GM12892 (cell line): ENCODE results near the gene BPNT1.
"Not testable (repeated sequence)": the region's sequence is repeated elsewhere in the genome, so short reads cannot be mapped to it uniquely, and the experiment has no call there.

Experiments
- DNase-seq: peaks from one replicate; pipeline ENCODE4 v3.0.0; 2011; ENCODE audit not compliant: insufficient read length
- FAIRE-seq: peaks from 2 replicates; lab custom pipeline; 2011; peaks lifted over from hg19 to GRCh38; lab: Jason Lieb, UNC
- POLR2A ChIP-seq: IDR thresholded peaks from 2 replicates; pipeline ENCODE4 v1.6.1; 2011; ENCODE audit warnings: low read depth, low read length, control low read depth
- POLR2AphosphoS5 ChIP-seq: IDR thresholded peaks from 2 replicates; pipeline ENCODE4 v1.6.1; 2011; ENCODE audit warnings: low read depth, low read length, control low read depth
- TAF1 ChIP-seq: IDR thresholded peaks from 2 replicates; pipeline ENCODE4 v1.6.1; 2011; ENCODE audit warnings: low read depth, mild to moderate bottlenecking, control low read depth, low read length, borderline replicate concordance

BPNT1 gene

GRCh38 chr1:220060876-220061275 is 28.7 kb downstream of the BPNT1 start:
- TF ChIP-seq POLR2A: no peak
- no peak for TF ChIP-seq POLR2AphosphoS5
- no peak for TF ChIP-seq TAF1
- DNase-seq: no peak
- FAIRE-seq: no peak

GRCh38 chr1:220056374-220056773 is 33.2 kb downstream of the BPNT1 start:
- FAIRE-seq: no peak
- TF ChIP-seq TAF1 (no peak), POLR2AphosphoS5 (no peak), POLR2A (no peak)
- no peak for DNase-seq

GRCh38 chr1:220046052-220046930 is 43.3 kb downstream of the BPNT1 start, which contains the start of gene EPRS1:
Gene EPRS1, minus strand, starts transcription at chr1:220046505. Its CDS starts 117 bp downstream, at chr1:220046388.
- DNase-seq (peak; percentile 80), FAIRE-seq (peak; percentile 100)
- peak; percentile 80 for TF ChIP-seq POLR2AphosphoS5
- peak; percentile 77 for TF ChIP-seq POLR2A
- peak; percentile 37 for TF ChIP-seq TAF1

- FAIRE-seq: no peak
- no peak for TF ChIP-seq POLR2A
- no peak for TF ChIP-seq TAF1
- no peak for TF ChIP-seq POLR2AphosphoS5
- no peak for DNase-seq
Observed at GRCh38 chr1:220045356-220046051, 44.1 kb downstream of the BPNT1 start.

GRCh38 chr1:220044678-220045355 is 44.8 kb downstream of the BPNT1 start:
- DNase-seq (no peak), FAIRE-seq (peak; percentile 84)
- TF ChIP-seq TAF1 (no peak), POLR2A (no peak), POLR2AphosphoS5 (no peak)

- TF ChIP-seq POLR2A (no peak), TAF1 (no peak), POLR2AphosphoS5 (no peak)
- no peak for DNase-seq
- no peak for FAIRE-seq
Observed at GRCh38 chr1:220043646-220044045, 45.9 kb downstream of the BPNT1 start.

GRCh38 chr1:220040028-220040596 is 49.5 kb downstream of the BPNT1 start:
- FAIRE-seq (no peak), DNase-seq (no peak)
- TF ChIP-seq POLR2A (no peak), POLR2AphosphoS5 (no peak), TAF1 (no peak)

- TF ChIP-seq POLR2A (no peak), POLR2AphosphoS5 (no peak), TAF1 (no peak)
- no peak for FAIRE-seq
- no peak for DNase-seq
Observed at GRCh38 chr1:220038640-220039039, 50.9 kb downstream of the BPNT1 start.

- not testable (repeated sequence) for FAIRE-seq, DNase-seq
Observed at GRCh38 chr1:220037810-220038209, 51.8 kb downstream of the BPNT1 start.

GRCh38 chr1:220032911-220033310 is 56.7 kb downstream of the BPNT1 start:
- DNase-seq: no peak
- peak; percentile 58 for FAIRE-seq

GRCh38 chr1:220031287-220031686 is 58.3 kb downstream of the BPNT1 start:
- no peak for FAIRE-seq
- DNase-seq: no peak

More at GRCh38 chr1:220032911-220033310, 56.7 kb downstream of the BPNT1 start:
- no peak for TF ChIP-seq POLR2AphosphoS5
- TF ChIP-seq TAF1: no peak
- no peak for TF ChIP-seq POLR2A

GRCh38 chr1:220028346-220028895 is 61.2 kb downstream of the BPNT1 start:
- TF ChIP-seq TAF1 (no peak), POLR2AphosphoS5 (no peak), POLR2A (no peak)
- FAIRE-seq (no peak), DNase-seq (no peak)

More at GRCh38 chr1:220031287-220031686, 58.3 kb downstream of the BPNT1 start:
- no peak for TF ChIP-seq POLR2AphosphoS5
- no peak for TF ChIP-seq POLR2A
- no peak for TF ChIP-seq TAF1
